ENCODE data around the gene MYL7. TPM values are rescaled to one million over a fixed set of nuclear protein-coding genes. Genes with fewer than 3 reads are reported as not detected.

MYL7 gene
- total and polyA plus RNA-seq, 2 of the 4 experiments (the other 2 are of a cell fraction) = 0.24 TPM; not detected in 1

DNA sequence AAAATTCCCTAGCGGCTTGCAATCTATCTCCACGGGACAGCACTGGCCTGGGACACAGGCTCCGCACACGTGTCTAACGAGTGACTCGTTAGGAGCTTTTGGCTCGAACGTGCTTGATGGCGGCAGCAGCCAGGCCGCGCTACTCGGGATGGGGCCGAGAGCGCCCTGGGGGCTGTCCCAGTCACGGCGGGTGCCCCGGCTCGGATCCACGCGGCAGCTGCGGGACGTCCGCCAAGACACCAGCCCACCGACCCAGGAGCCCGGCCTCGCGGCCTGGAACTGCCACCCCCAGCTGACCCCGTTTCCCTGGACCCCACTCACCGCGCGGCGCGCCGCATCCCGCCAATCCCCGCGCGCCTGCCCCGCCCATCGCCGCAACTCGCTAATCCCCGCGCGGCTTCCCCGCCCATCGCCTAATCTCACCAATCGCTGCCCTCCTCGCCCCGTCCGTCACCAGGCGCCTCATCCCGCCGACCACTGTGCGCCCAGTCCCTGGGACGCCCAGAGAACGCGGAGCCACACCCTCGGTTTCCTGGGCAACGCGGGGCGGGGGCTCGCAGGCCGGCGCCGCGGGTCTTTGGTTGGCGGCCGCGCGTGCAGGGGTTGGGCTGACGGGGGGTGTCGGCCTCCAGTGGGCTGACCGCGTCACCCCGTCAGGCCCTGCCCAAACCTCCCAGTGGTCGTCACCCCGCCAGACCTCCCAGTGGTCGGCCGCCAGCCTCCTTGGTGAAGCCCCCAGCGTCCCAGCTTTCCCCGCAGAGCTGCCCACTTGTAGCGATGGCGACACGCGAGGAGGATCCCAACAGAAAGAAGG is 17.7 kb downstream of the MYL7 start, which contains the start of gene POLD2:
Gene POLD2, minus strand, starts transcription at position 359 of the 814 bp plus-strand sequence. CDS start 1,495 bp downstream, outside the sequence.
- Histone ChIP-seq H3K9me1 (ENCODE audit: insufficient read depth, low read length) (peaks cover 16% of the 10 kb centered on the region), H2BK20ac (ENCODE audit: low read depth, low read length) (no peak within 1 kb of the TSS), H4K8ac (ENCODE audit: low read depth in 2 of 2, low read length in 2 of 2) (peak within 1 kb of the TSS; percentile 56 to 87), H4K5ac (ENCODE audit: low read depth, low read length) (peak within 1 kb of the TSS; percentile 47), H3K36me3 (ENCODE audit: control insufficient read depth, insufficient read depth, low read length) (peaks cover 18% of the 10 kb centered on the region), H3K4ac (ENCODE audit: low read depth, low read length) (peak within 1 kb of the TSS; percentile 83), H3K4me3 (ENCODE audit: insufficient read depth, low read depth, low read length) (peak within 1 kb of the TSS; percentile 92), H3K79me1 (ENCODE audit: low read depth in 1 of 2, low read length in 2 of 2) (peaks cover 17 to 44% of the 10 kb centered on the region in 2 experiments), H3K27ac (ENCODE audit: insufficient read depth, low read length) (peak within 1 kb of the TSS; percentile 62), H4K91ac (ENCODE audit: insufficient read depth, low read depth, low read length) (peak within 1 kb of the TSS; percentile 73), H2AK5ac (ENCODE audit: low read depth, low read length) (peak within 1 kb of the TSS; percentile 47; the same call in 1 of the 2 replicates), H2BK15ac (ENCODE audit: low read depth, low read length) (no peak within 1 kb of the TSS), H3K14ac (replicated peaks; ENCODE audit: low read depth, low read length) (peak within 1 kb of the TSS; percentile 91), H3K9ac (ENCODE audit: low read depth, low read length) (peak within 1 kb of the TSS; percentile 77), H3K23ac (ENCODE audit: low read depth, low read length) (peak within 1 kb of the TSS; percentile 93), H3K56ac (ENCODE audit: extremely low read depth, insufficient read depth, low read length) (peak within 1 kb of the TSS; percentile 76), H3K4me1 (ENCODE audit: control insufficient read depth, insufficient read depth, low read length) (peaks cover 6% of the 10 kb centered on the region), H2AK9ac (replicated peaks; ENCODE audit: low read depth, low read length, poor library complexity) (peak within 1 kb of the TSS; percentile 96), H4K20me1 (ENCODE audit: insufficient read depth, low read length) (no peaks in the 10 kb centered on the region; the same call in 1 of the 2 replicates), H3K4me2 (ENCODE audit: low read depth, low read length) (peak within 1 kb of the TSS; percentile 99), H3K18ac (ENCODE audit: low read depth, low read length) (peak within 1 kb of the TSS; percentile 0; the same call in 1 of the 2 replicates), H3K27me3 (ENCODE audit: control insufficient read depth, insufficient read depth, low read length) (no peaks in the 10 kb centered on the region), H2BK120ac (ENCODE audit: low read depth, low read length) (peak within 1 kb of the TSS; percentile 19; the same call in 1 of the 2 replicates), H2BK5ac (ENCODE audit: low read depth, low read length, poor library complexity, severe bottlenecking) (peak within 1 kb of the TSS; percentile 76), H3K9me3 (ENCODE audit: control insufficient read depth, insufficient read depth, low read length) (peaks cover 4% of the 10 kb centered on the region), H2AFZ (replicated peaks; ENCODE audit: low read length, poor library complexity) (peak within 1 kb of the TSS; percentile 98)
- dilution Hi-C loops (cut with HindIII; ENCODE audit: low sequenced_read_pairs, unreplicated experiment) (no loop called here), in situ Hi-C loops (cut with MboI; ENCODE audit: low sequenced_read_pairs) (loop anchor here (10.0 kb wide), 1 partner anchor 71 kb away; no protein-coding TSS in a partner anchor), intact Hi-C loops (cut with micrococcal nuclease) (loop anchor here (1.0 to 2.0 kb wide), 2 partner anchors 41 to 51 kb away; partner anchors contain the start of gene POLM)
- ATAC-seq (ENCODE audit: low read depth) (peak; percentile 100), DNase-seq (peak; percentile 92)
- 0% methylated on average over 49 of the region's 86 CpGs; no CpG with 5 or more reads in 1 of the 2 experiments for WGBS, 2 experiments (ENCODE audit: extremely low coverage in 2 of 2, insufficient read length in 1 of 2)
- no TSS peak for BruUV-seq (replicated peaks)
- ChIA-PET CTCF (interaction anchor here (1.0 kb wide), 1 partner anchor 73 kb away, joined by 3 read pairs; no protein-coding TSS in a partner anchor), POLR2A (ENCODE audit: unreplicated experiment) (no interaction called here)
- TF ChIP-seq, protein P1, sequence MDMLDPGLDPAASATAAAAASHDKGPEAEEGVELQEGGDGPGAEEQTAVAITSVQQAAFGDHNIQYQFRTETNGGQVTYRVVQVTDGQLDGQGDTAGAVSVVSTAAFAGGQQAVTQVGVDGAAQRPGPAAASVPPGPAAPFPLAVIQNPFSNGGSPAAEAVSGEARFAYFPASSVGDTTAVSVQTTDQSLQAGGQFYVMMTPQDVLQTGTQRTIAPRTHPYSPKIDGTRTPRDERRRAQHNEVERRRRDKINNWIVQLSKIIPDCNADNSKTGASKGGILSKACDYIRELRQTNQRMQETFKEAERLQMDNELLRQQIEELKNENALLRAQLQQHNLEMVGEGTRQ (IDR thresholded peaks at IDR 0.05; ENCODE audit: low read depth, low read length) = peak; percentile 67
- peak; percentile 85 for TF ChIP-seq RFX5 (IDR thresholded peaks at IDR 0.05; ENCODE audit: low read depth, low read length)
- TF ChIP-seq FOS (IDR thresholded peaks at IDR 0.05; ENCODE audit: low read depth, low read length) = no peak
- TF ChIP-seq SMC3 (IDR thresholded peaks at IDR 0.05; ENCODE audit: low read depth, low read length) = 0 out of 2 replicates have a peak, but pooled peaks have one; percentile 4
- TF ChIP-seq MAFK (IDR thresholded peaks at IDR 0.05; ENCODE audit: low read depth, low read length) = no peak
- peak; percentile 97 for TF ChIP-seq MXI1 (IDR thresholded peaks at IDR 0.05; ENCODE audit: borderline replicate concordance, low read depth, low read length)
- TF ChIP-seq, protein P2, sequence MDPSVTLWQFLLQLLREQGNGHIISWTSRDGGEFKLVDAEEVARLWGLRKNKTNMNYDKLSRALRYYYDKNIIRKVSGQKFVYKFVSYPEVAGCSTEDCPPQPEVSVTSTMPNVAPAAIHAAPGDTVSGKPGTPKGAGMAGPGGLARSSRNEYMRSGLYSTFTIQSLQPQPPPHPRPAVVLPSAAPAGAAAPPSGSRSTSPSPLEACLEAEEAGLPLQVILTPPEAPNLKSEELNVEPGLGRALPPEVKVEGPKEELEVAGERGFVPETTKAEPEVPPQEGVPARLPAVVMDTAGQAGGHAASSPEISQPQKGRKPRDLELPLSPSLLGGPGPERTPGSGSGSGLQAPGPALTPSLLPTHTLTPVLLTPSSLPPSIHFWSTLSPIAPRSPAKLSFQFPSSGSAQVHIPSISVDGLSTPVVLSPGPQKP (IDR thresholded peaks at IDR 0.05; ENCODE audit: borderline replicate concordance, low read depth, low read length) = no peak
- peak; percentile 19 for TF ChIP-seq RCOR1 (IDR thresholded peaks at IDR 0.05; ENCODE audit: insufficient replicate concordance, low read length)
- peak; percentile 61 for TF ChIP-seq POLR2A (IDR thresholded peaks at IDR 0.05; ENCODE audit: low read depth, low read length)
- TF ChIP-seq MAZ (IDR thresholded peaks at IDR 0.05; ENCODE audit: borderline replicate concordance, low read depth, low read length) = peak; percentile 93
- TF ChIP-seq BHLHE40 (IDR thresholded peaks at IDR 0.05; ENCODE audit: low read depth, low read length) = peak; percentile 80
